Measurements from ENCODE around the gene SUCO. TPM values are rescaled to one million over a fixed set of nuclear protein-coding genes. Genes with fewer than 3 reads are reported as not detected.

Gene SUCO
- total RNA-seq, 4 donors from 2014 or later, result 39.7 to 129 (median 93.9) TPM

DNA sequence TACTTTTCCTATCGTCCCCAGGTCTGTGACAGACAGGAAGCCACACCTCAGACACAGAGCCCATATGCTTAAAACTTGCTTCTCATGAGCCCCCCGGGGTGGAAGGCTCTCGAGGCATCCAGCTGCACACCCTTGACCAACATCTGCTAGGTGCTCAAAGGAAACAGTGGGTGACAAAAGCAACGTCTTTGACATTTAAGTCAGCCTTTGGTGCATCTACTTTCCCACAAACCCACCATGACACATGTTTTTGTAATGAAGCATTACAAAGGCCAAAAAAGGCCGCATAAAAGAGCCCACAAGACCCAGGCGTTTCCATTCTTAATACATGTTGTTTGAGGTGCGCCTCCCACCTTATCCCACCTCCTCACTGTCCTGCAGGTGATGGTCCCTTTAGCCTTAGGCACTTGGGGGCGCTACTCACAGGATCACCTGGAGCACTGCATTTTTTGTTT, 114.2 kb downstream of the SUCO start:
- Histone ChIP-seq H3K9me3 (no peaks in the 10 kb centered on the region), H3K27me3 (no peaks in the 10 kb centered on the region), H3K4me1 (no peaks in the 10 kb centered on the region), H3K27ac (no peak overlapping the region), H3K4me3 (no peak overlapping the region), H3K36me3 (no peaks in the 10 kb centered on the region)
- no peak for DNase-seq
- intact Hi-C loops (cut with DNase I; ENCODE audit: low total_unique reads), result no loop called here
- TF ChIP-seq, protein P1, sequence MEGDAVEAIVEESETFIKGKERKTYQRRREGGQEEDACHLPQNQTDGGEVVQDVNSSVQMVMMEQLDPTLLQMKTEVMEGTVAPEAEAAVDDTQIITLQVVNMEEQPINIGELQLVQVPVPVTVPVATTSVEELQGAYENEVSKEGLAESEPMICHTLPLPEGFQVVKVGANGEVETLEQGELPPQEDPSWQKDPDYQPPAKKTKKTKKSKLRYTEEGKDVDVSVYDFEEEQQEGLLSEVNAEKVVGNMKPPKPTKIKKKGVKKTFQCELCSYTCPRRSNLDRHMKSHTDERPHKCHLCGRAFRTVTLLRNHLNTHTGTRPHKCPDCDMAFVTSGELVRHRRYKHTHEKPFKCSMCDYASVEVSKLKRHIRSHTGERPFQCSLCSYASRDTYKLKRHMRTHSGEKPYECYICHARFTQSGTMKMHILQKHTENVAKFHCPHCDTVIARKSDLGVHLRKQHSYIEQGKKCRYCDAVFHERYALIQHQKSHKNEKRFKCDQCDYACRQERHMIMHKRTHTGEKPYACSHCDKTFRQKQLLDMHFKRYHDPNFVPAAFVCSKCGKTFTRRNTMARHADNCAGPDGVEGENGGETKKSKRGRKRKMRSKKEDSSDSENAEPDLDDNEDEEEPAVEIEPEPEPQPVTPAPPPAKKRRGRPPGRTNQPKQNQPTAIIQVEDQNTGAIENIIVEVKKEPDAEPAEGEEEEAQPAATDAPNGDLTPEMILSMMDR (IDR thresholded peaks at IDR 0.05), result no peak
- no peak for TF ChIP-seq POLR2A (IDR thresholded peaks at IDR 0.05)

- Histone ChIP-seq H3K27ac (no peak overlapping the region), H3K27me3 (no peaks in the 10 kb centered on the region), H3K9me3 (no peaks in the 10 kb centered on the region), H3K36me3 (no peaks in the 10 kb centered on the region), H3K4me3 (no peak overlapping the region), H3K4me1 (no peaks in the 10 kb centered on the region)
- TF ChIP-seq, protein P1 (IDR thresholded peaks at IDR 0.05), result no peak
- no peak for TF ChIP-seq POLR2A (IDR thresholded peaks at IDR 0.05)
- intact Hi-C loops (cut with DNase I; ENCODE audit: low total_unique reads), result no loop called here
- DNase-seq, result no peak
Measured at GRCh38 chr1:172647987-172648386, 115.0 kb downstream of the SUCO start.

DNA sequence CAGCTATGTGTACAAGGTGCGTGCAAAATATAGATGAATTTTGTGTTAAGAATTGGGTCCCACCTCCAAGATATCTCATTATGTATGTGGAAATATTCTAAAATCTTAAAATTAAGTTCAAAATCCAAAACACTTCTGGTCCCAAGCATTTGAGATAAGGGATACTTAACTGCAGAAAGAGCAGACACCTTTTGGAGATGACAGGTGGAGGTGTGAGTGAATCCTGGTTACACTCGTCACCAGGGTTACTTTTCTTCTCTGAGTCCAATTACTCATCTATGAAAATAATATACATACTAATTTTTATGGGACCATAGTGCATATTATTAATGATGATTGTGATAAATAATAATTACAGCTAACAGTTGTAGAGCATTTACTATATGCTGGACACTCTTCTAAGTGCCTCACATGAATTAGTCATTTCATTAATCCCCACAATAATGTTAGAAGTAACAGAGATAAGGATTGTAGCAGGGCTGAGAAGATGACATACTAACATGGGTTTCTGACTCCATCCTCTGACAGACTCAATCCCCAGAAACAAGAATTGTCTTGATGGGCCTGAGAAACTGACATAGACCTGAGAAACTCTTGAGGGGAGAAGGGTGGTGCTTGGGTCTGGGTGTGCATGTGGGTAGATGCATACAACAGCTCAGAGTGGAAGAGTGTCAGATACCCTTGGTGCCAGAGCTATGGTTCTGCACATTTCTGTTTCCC, 117.7 kb downstream of the SUCO start:
- Histone ChIP-seq H3K36me3 (no peaks in the 10 kb centered on the region), H3K4me3 (no peak overlapping the region), H3K9me3 (no peaks in the 10 kb centered on the region), H3K4me1 (no peaks in the 10 kb centered on the region), H3K27ac (no peak overlapping the region), H3K27me3 (no peaks in the 10 kb centered on the region)
- intact Hi-C loops (cut with DNase I; ENCODE audit: low total_unique reads), result no loop called here
- DNase-seq, result no peak
- TF ChIP-seq, protein P1 (IDR thresholded peaks at IDR 0.05), result no peak
- TF ChIP-seq POLR2A (IDR thresholded peaks at IDR 0.05), result no peak

GRCh38 chr1:172653015-172653709, 120.2 kb downstream of the SUCO start:
- H3K27me3 ChIP-seq, result no peaks in the 10 kb centered on the region
- H3K9me3 ChIP-seq, result no peaks in the 10 kb centered on the region
- H3K4me1 ChIP-seq, result no peaks in the 10 kb centered on the region
- TF ChIP-seq, protein P1 (IDR thresholded peaks at IDR 0.05), result no peak
- TF ChIP-seq POLR2A (IDR thresholded peaks at IDR 0.05), result no peak
- no peak overlapping the region for H3K4me3 ChIP-seq
- intact Hi-C loops (cut with DNase I; ENCODE audit: low total_unique reads), result no loop called here
- no peaks in the 10 kb centered on the region for H3K36me3 ChIP-seq
- no peak for DNase-seq
- H3K27ac ChIP-seq, result no peak overlapping the region

DNA sequence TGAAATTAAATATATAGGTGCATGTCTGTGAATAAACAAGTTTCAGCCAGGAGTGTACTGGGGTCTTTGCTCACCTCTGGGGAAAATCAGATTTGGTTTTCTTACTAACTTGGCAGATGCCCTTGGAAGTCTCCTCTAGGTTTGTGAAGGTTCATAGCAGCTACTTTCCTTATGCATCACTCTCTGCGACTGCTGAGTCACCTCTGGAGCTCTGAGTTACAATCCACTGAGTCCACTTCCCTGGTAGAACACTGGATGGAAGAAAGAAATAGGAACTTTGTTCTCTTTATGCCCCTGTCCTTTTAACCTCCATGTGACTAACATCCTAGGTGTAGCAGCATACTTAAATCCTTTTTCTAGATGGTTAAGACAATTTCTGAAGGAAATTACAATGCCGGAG, 121.6 kb downstream of the SUCO start:
- DNase-seq, result no peak
- no peak for TF ChIP-seq POLR2A (IDR thresholded peaks at IDR 0.05)
- TF ChIP-seq, protein P1 (IDR thresholded peaks at IDR 0.05), result no peak
- Histone ChIP-seq H3K27ac (no peak overlapping the region), H3K27me3 (no peaks in the 10 kb centered on the region), H3K4me3 (no peak overlapping the region), H3K4me1 (no peaks in the 10 kb centered on the region), H3K9me3 (no peaks in the 10 kb centered on the region), H3K36me3 (no peaks in the 10 kb centered on the region)
- intact Hi-C loops (cut with DNase I; ENCODE audit: low total_unique reads), result no loop called here

Measured in uterus (tissue), 4 donors.